ENCODE measurements around the gene SLC24A3.

DNA sequence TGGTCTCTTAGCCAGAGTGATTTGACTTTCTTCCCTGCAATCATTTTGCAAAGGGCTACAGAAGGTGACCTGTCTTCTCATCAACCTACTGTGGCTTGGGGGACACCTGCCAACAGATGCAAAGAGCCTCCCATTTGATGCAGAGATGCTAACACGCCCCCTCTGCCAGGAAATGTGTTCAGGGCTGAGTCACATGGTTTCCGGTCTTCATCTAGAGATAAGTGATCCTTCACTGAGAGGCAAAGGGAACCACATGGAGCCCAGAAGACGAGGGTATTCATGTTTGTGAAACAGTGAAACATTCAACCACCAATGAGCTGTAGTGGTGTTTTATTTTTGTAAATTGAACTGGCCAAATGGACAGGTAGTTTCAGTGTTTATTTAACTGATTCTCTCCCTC, 436.6 kb downstream of the SLC24A3 start:
- TF ChIP-seq, protein P1, sequence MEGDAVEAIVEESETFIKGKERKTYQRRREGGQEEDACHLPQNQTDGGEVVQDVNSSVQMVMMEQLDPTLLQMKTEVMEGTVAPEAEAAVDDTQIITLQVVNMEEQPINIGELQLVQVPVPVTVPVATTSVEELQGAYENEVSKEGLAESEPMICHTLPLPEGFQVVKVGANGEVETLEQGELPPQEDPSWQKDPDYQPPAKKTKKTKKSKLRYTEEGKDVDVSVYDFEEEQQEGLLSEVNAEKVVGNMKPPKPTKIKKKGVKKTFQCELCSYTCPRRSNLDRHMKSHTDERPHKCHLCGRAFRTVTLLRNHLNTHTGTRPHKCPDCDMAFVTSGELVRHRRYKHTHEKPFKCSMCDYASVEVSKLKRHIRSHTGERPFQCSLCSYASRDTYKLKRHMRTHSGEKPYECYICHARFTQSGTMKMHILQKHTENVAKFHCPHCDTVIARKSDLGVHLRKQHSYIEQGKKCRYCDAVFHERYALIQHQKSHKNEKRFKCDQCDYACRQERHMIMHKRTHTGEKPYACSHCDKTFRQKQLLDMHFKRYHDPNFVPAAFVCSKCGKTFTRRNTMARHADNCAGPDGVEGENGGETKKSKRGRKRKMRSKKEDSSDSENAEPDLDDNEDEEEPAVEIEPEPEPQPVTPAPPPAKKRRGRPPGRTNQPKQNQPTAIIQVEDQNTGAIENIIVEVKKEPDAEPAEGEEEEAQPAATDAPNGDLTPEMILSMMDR (IDR thresholded peaks at IDR 0.05), result no peak
- TF ChIP-seq TCF7L2 (IDR thresholded peaks at IDR 0.05; ENCODE audit: low read depth, low read length) (no peak), POLR2AphosphoS5 (IDR thresholded peaks at IDR 0.05; ENCODE audit: low read depth, low read length) (no peak)
- TF ChIP-seq, protein P2, sequence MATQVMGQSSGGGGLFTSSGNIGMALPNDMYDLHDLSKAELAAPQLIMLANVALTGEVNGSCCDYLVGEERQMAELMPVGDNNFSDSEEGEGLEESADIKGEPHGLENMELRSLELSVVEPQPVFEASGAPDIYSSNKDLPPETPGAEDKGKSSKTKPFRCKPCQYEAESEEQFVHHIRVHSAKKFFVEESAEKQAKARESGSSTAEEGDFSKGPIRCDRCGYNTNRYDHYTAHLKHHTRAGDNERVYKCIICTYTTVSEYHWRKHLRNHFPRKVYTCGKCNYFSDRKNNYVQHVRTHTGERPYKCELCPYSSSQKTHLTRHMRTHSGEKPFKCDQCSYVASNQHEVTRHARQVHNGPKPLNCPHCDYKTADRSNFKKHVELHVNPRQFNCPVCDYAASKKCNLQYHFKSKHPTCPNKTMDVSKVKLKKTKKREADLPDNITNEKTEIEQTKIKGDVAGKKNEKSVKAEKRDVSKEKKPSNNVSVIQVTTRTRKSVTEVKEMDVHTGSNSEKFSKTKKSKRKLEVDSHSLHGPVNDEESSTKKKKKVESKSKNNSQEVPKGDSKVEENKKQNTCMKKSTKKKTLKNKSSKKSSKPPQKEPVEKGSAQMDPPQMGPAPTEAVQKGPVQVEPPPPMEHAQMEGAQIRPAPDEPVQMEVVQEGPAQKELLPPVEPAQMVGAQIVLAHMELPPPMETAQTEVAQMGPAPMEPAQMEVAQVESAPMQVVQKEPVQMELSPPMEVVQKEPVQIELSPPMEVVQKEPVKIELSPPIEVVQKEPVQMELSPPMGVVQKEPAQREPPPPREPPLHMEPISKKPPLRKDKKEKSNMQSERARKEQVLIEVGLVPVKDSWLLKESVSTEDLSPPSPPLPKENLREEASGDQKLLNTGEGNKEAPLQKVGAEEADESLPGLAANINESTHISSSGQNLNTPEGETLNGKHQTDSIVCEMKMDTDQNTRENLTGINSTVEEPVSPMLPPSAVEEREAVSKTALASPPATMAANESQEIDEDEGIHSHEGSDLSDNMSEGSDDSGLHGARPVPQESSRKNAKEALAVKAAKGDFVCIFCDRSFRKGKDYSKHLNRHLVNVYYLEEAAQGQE (IDR thresholded peaks at IDR 0.05; ENCODE audit: insufficient read depth in 1 of 2, low read depth in 2 of 2, low read length in 1 of 2), result no peak

All from Panc1 (cell line).